Right hindlimb (tissue), 1 donor: ENCODE measurements around the gene LIX1L.

Experiments used
- DNase-seq: peaks from one replicate; pipeline ENCODE4 v3.0.0-alpha.2; 2018

Gene LIX1L

GRCh38 chr1:145985129-145985501 is 27.3 kb upstream of the LIX1L start:
- DNase-seq = no peak

- DNase-seq = no peak
Measured at GRCh38 chr1:145983960-145984830, 26.4 kb upstream of the LIX1L start.

- peak; percentile 55 for DNase-seq
Measured at GRCh38 chr1:145983206-145983675, 25.4 kb upstream of the LIX1L start.

GRCh38 chr1:145982010-145982723 is 24.4 kb upstream of the LIX1L start:
- no peak for DNase-seq

- no peak for DNase-seq
Measured at GRCh38 chr1:145980457-145980994, 22.7 kb upstream of the LIX1L start.

- no peak for DNase-seq
Measured at GRCh38 chr1:145979746-145980456, 22.1 kb upstream of the LIX1L start.

- peak; percentile 96 for DNase-seq
Measured at GRCh38 chr1:145978854-145979745, 21.3 kb upstream of the LIX1L start.

GRCh38 chr1:145978471-145978853 is 20.6 kb upstream of the LIX1L start:
- DNase-seq = no peak

GRCh38 chr1:145977486-145978470 is 20.0 kb upstream of the LIX1L start:
- DNase-seq = peak; percentile 77

GRCh38 chr1:145977016-145977415 is 19.2 kb upstream of the LIX1L start:
- no peak for DNase-seq

GRCh38 chr1:145975216-145975615 is 17.4 kb upstream of the LIX1L start:
- no peak for DNase-seq

- no peak for DNase-seq
Measured at GRCh38 chr1:145974721-145975120, 16.9 kb upstream of the LIX1L start.

GRCh38 chr1:145972580-145972979 is 14.8 kb upstream of the LIX1L start:
- DNase-seq = no peak

GRCh38 chr1:145967288-145967687 is 9.5 kb upstream of the LIX1L start:
- DNase-seq = no peak

GRCh38 chr1:145965119-145965744 is 7.4 kb upstream of the LIX1L start:
- DNase-seq = no peak

GRCh38 chr1:145964328-145965118 is 6.7 kb upstream of the LIX1L start, which contains the start of the genes ANKRD34A and POLR3GL:
ANKRD34A (minus strand) TSS chr1:145964575; CDS start chr1:145961759, 2,816 bp downstream.
POLR3GL (plus strand) TSS chr1:145964690; CDS start chr1:145974866, 10,176 bp downstream.
- peak; percentile 96 for DNase-seq

GRCh38 chr1:145963265-145964019 is 5.6 kb upstream of the LIX1L start:
- DNase-seq = no peak
